ENCODE data around the gene E2F4. TPM values are rescaled to one million over a fixed set of nuclear protein-coding genes. Genes with fewer than 3 reads are reported as not detected.

E2F4 gene
- total RNA-seq, 1 donor from 2014 or later: 51.2 TPM

GRCh38 chr16:67180166-67180565 is 11.8 kb upstream of the E2F4 start:
- Histone ChIP-seq H3K4me1 (ENCODE audit: insufficient read depth, low read length) (peaks cover 32% of the 10 kb centered on the region), H3K4me3 (ENCODE audit: insufficient read depth, low read depth, low read length) (no peak overlapping the region), H3K9ac (ENCODE audit: low read length) (no peak overlapping the region), H3K27me3 (ENCODE audit: insufficient read depth, low read length) (no peaks in the 10 kb centered on the region), H3K9me3 (ENCODE audit: insufficient read depth, low read depth, low read length) (no peaks in the 10 kb centered on the region), H2AFZ (ENCODE audit: low read depth, low read length) (no peak overlapping the region), H3K4me2 (ENCODE audit: low read length) (no peak overlapping the region), H3K79me2 (ENCODE audit: insufficient read depth, low read length) (peaks cover 23% of the 10 kb centered on the region), H3K36me3 (ENCODE audit: insufficient read depth, low read length) (no peaks in the 10 kb centered on the region), H4K20me1 (ENCODE audit: insufficient read depth, low read length) (peaks cover 66% of the 10 kb centered on the region), H3K27ac (ENCODE audit: low read depth, low read length) (no peak overlapping the region)
- Mint-ChIP-seq H3K27ac (ENCODE audit: unreplicated experiment) (no peak overlapping the region), H3K36me3 (ENCODE audit: low read depth, unreplicated experiment) (peaks cover 16% of the 10 kb centered on the region), H3K4me3 (ENCODE audit: unreplicated experiment) (no peak overlapping the region), H3K4me1 (ENCODE audit: low read depth, unreplicated experiment) (peaks cover 3% of the 10 kb centered on the region), H3K27me3 (ENCODE audit: low read depth, unreplicated experiment) (peaks cover 14% of the 10 kb centered on the region), H3K9me3 (ENCODE audit: unreplicated experiment) (peaks cover 2% of the 10 kb centered on the region)
- no peak for FAIRE-seq
- DNase-seq (ENCODE audit: low read depth): no peak
- TF ChIP-seq EZH2 (IDR thresholded peaks at IDR 0.05; ENCODE audit: insufficient read depth, low read length): no peak
- no peak for TF ChIP-seq CTCF (IDR thresholded peaks at IDR 0.05; ENCODE audit: insufficient read depth, low read depth, low read length)

GRCh38 chr16:67181346-67181745 is 10.6 kb upstream of the E2F4 start:
- peaks cover 71% of the 10 kb centered on the region for H4K20me1 ChIP-seq (ENCODE audit: insufficient read depth, low read length)
- peaks cover 12% of the 10 kb centered on the region for H3K36me3 Mint-ChIP-seq (ENCODE audit: low read depth, unreplicated experiment)
- no peak for FAIRE-seq
- H3K4me1 ChIP-seq (ENCODE audit: insufficient read depth, low read length): peaks cover 33% of the 10 kb centered on the region
- H3K27ac Mint-ChIP-seq (ENCODE audit: unreplicated experiment): no peak overlapping the region
- no peak overlapping the region for H3K4me3 ChIP-seq (ENCODE audit: insufficient read depth, low read depth, low read length)
- H3K36me3 ChIP-seq (ENCODE audit: insufficient read depth, low read length): no peaks in the 10 kb centered on the region
- peaks cover 23% of the 10 kb centered on the region for H3K79me2 ChIP-seq (ENCODE audit: insufficient read depth, low read length)
- no peak overlapping the region for H2AFZ ChIP-seq (ENCODE audit: low read depth, low read length)
- H3K27me3 ChIP-seq (ENCODE audit: insufficient read depth, low read length): no peaks in the 10 kb centered on the region
- no peak overlapping the region for H3K9ac ChIP-seq (ENCODE audit: low read length)
- H3K4me2 ChIP-seq (ENCODE audit: low read length): peak overlapping the region; percentile 64
- peak; percentile 79 for DNase-seq (ENCODE audit: low read depth)
- peaks cover 2% of the 10 kb centered on the region for H3K9me3 Mint-ChIP-seq (ENCODE audit: unreplicated experiment)
- TF ChIP-seq EZH2 (IDR thresholded peaks at IDR 0.05; ENCODE audit: insufficient read depth, low read length): no peak
- no peak for TF ChIP-seq CTCF (IDR thresholded peaks at IDR 0.05; ENCODE audit: insufficient read depth, low read depth, low read length)
- no peak overlapping the region for H3K4me3 Mint-ChIP-seq (ENCODE audit: unreplicated experiment)
- H3K4me1 Mint-ChIP-seq (ENCODE audit: low read depth, unreplicated experiment): peaks cover 10% of the 10 kb centered on the region
- H3K27me3 Mint-ChIP-seq (ENCODE audit: low read depth, unreplicated experiment): peaks cover 14% of the 10 kb centered on the region
- no peak overlapping the region for H3K27ac ChIP-seq (ENCODE audit: low read depth, low read length)
- no peaks in the 10 kb centered on the region for H3K9me3 ChIP-seq (ENCODE audit: insufficient read depth, low read depth, low read length)

GRCh38 chr16:67182288-67182687 is 9.7 kb upstream of the E2F4 start:
- FAIRE-seq (no peak), DNase-seq (ENCODE audit: low read depth) (no peak)
- Histone ChIP-seq H3K4me2 (ENCODE audit: low read length) (peak overlapping the region; percentile 91), H3K9ac (ENCODE audit: low read length) (no peak overlapping the region), H3K27ac (ENCODE audit: low read depth, low read length) (no peak overlapping the region), H3K36me3 (ENCODE audit: insufficient read depth, low read length) (no peaks in the 10 kb centered on the region), H3K27me3 (ENCODE audit: insufficient read depth, low read length) (no peaks in the 10 kb centered on the region), H2AFZ (ENCODE audit: low read depth, low read length) (no peak overlapping the region), H3K9me3 (ENCODE audit: insufficient read depth, low read depth, low read length) (no peaks in the 10 kb centered on the region), H3K4me1 (ENCODE audit: insufficient read depth, low read length) (peaks cover 33% of the 10 kb centered on the region), H3K79me2 (ENCODE audit: insufficient read depth, low read length) (peaks cover 23% of the 10 kb centered on the region), H4K20me1 (ENCODE audit: insufficient read depth, low read length) (peaks cover 68% of the 10 kb centered on the region), H3K4me3 (ENCODE audit: insufficient read depth, low read depth, low read length) (no peak overlapping the region)
- H3K9me3 Mint-ChIP-seq (ENCODE audit: unreplicated experiment): peaks cover 2% of the 10 kb centered on the region
- peaks cover 8% of the 10 kb centered on the region for H3K36me3 Mint-ChIP-seq (ENCODE audit: low read depth, unreplicated experiment)
- peaks cover 11% of the 10 kb centered on the region for H3K27me3 Mint-ChIP-seq (ENCODE audit: low read depth, unreplicated experiment)
- H3K4me1 Mint-ChIP-seq (ENCODE audit: low read depth, unreplicated experiment): peaks cover 14% of the 10 kb centered on the region
- H3K27ac Mint-ChIP-seq (ENCODE audit: unreplicated experiment): no peak overlapping the region
- H3K4me3 Mint-ChIP-seq (ENCODE audit: unreplicated experiment): no peak overlapping the region
- TF ChIP-seq EZH2 (IDR thresholded peaks at IDR 0.05; ENCODE audit: insufficient read depth, low read length) (no peak), CTCF (IDR thresholded peaks at IDR 0.05; ENCODE audit: insufficient read depth, low read depth, low read length) (no peak)
